Pancreas (tissue), 10 donors: ENCODE data around the gene EPB41. TPM values are rescaled to one million over a fixed set of nuclear protein-coding genes. Genes with fewer than 3 reads are reported as not detected.

Experiments used
- ATAC-seq, 4 donors: fragments of 200-7000 bp; cut with Tn5 transposase; one replicate each; pipeline versions ENCODE4 v1.8.0 to v1.9.1; 2020; ENCODE audit warnings: mild to moderate bottlenecking in 4 of 4, moderate library complexity in 4 of 4
- DNase-seq, 6 donors: peaks; one replicate each; pipeline ENCODE4 v3.0.0-alpha.2; 2020
- FAIRE-seq: peaks from 2 replicates; lab custom pipeline; 2012; peaks lifted over from hg19 to GRCh38; lab: Jason Lieb, UNC
- H3K27ac ChIP-seq, 4 donors: fragments of 200-600 bp; sonication (generic); 1 replicate in 3 of 4; 2 replicates in 1 of 4; pipeline versions ENCODE4 v1.5.0 to v1.8.0; 2020
- H3K27me3 ChIP-seq, 4 donors: fragments of 200-600 bp; one replicate each; pipeline ENCODE4 v1.8.0; 2021
- H3K36me3 ChIP-seq, 3 donors: fragments of 200-600 bp; sonication (generic) in 1 of 3; one replicate each; pipeline versions ENCODE4 v1.5.0 to v1.8.0; 2020 to 2021
- H3K4me1 ChIP-seq, 3 donors: fragments of 200-600 bp; one replicate each; pipeline ENCODE4 v1.8.0; 2021
- H3K4me3 ChIP-seq, 4 donors: fragments of 200-600 bp; sonication (generic) in 2 of 4; one replicate each; pipeline versions ENCODE4 v1.5.0 to v1.8.0; 2020 to 2021
- H3K9me3 ChIP-seq, 4 donors: fragments of 200-600 bp; one replicate each; pipeline ENCODE4 v1.8.0; 2021
- CTCF ChIP-seq, 4 donors: fragments of 200-600 bp; sonication (generic) in 3 of 4; IDR thresholded peaks; one replicate each; pipeline versions ENCODE4 v1.5.0 to v1.8.0; 2021; ENCODE audit warnings: antibody characterized with exemption in 4 of 4
- WGBS, 2 donors: extraction: QIAGEN DNeasy Blood & Tissue Kit; methylation state at CpG; one replicate each; pipeline ENCODE4 v1.1.7; 2013; 5-methylcytosine and 5-hydroxymethylcytosine counted together
- intact Hi-C, 3 donors: fragments of 100-400 bp; cut with DNase I; formaldehyde crosslinking; loops; one replicate each; pipeline versions ENCODE4 v1.11.1 to v1.14.2; 2022
- polyA plus RNA-seq, 2 donors: library from polyadenylated mRNA; stranded (reverse); fragments of 200-250 nt; gene quantifications; one replicate each; pipeline ENCODE4 v1.2.3, GENCODE V29; 2013
- total RNA-seq, 6 donors: library from RNA; stranded (reverse); fragmentation: NEBNext Ultra II Directional in 4 of 6; extraction: Animal tissue kit (Norgen Biotek cat#: 25700) in 4 of 6; gene quantifications; one replicate each; pipeline versions ENCODE4 v1.2.1 to v1.2.4, GENCODE V29; 2021 to 2023
- donor health status: healthy with polysubstance abuse.
- donor health status: DM: no; HTN: no; CAD: no; lungs with moderate emphysema.
- donor health status: DM: no; HTN: no; CAD: no.
- donor health status: control.
- donor health status: control.
- donor health status: Bipolar disorder and iron deficiency.
- donor health status: DM: yes; HTN: yes; CAD: no.
- donor health status: DM: no; HTN: no; CAD: no.
- donor health status: DM: no; HTN: no; CAD: no.
- donor health status: DM: yes; HTN: yes; CAD: no.

EPB41 gene
- total and polyA plus RNA-seq, 8 donors, result 9.1 to 39.8 (median 23.2) TPM

GRCh38 chr1:28921286-28921869 is 7.0 kb downstream of the EPB41 start:
- no peak for TF ChIP-seq CTCF (IDR thresholded peaks at IDR 0.05)
- Histone ChIP-seq H3K27me3 (no peaks in the 10 kb centered on the region), H3K36me3 (no peaks in the 10 kb centered on the region), H3K27ac (no peak overlapping the region), H3K4me1 (peaks cover 0 to 5% (median 0%) of the 10 kb centered on the region in 3 donors), H3K9me3 (no peaks in the 10 kb centered on the region), H3K4me3 (no peak overlapping the region)
- WGBS, 2 donors, result 78 to 89% methylated on average over 3 of the region's 3 CpGs
- no peak for FAIRE-seq
- DNase-seq, result no peak
- ATAC-seq, result no peak
- intact Hi-C loops, result no loop called here

GRCh38 chr1:28925350-28925891 is 11.1 kb downstream of the EPB41 start:
- no peaks in the 10 kb centered on the region for H3K9me3 ChIP-seq
- no peaks in the 10 kb centered on the region for H3K27me3 ChIP-seq
- FAIRE-seq (no peak), DNase-seq (no peak), ATAC-seq (no peak)
- H3K4me3 ChIP-seq, result no peak overlapping the region
- no peaks in the 10 kb centered on the region for H3K36me3 ChIP-seq
- intact Hi-C loops, result no loop called here
- no peak for TF ChIP-seq CTCF (IDR thresholded peaks at IDR 0.05)
- H3K27ac ChIP-seq, result no peak overlapping the region
- H3K4me1 ChIP-seq, result peaks cover 8 to 26% (median 10%) of the 10 kb centered on the region in 3 donors
- WGBS, 2 donors, result 97 to 98% methylated on average over 4 of the region's 4 CpGs

GRCh38 chr1:28926629-28927265 is 12.4 kb downstream of the EPB41 start:
- TF ChIP-seq CTCF (IDR thresholded peaks at IDR 0.05), result no peak
- DNase-seq, result no peak
- 21 to 39% methylated on average over 2 of the region's 2 CpGs for WGBS, 2 donors
- Histone ChIP-seq H3K27ac (peak overlapping the region in 2 of 4 donors; percentile 15 to 30), H3K36me3 (no peaks in the 10 kb centered on the region), H3K4me1 (peaks cover 8 to 26% (median 10%) of the 10 kb centered on the region in 3 donors), H3K9me3 (no peaks in the 10 kb centered on the region), H3K4me3 (no peak overlapping the region), H3K27me3 (no peaks in the 10 kb centered on the region)
- intact Hi-C loops, result no loop called here
- FAIRE-seq, result peak; percentile 85
- peak; percentile 50 to 78 (median 64) for ATAC-seq

- no peaks in the 10 kb centered on the region for H3K9me3 ChIP-seq
- H3K27ac ChIP-seq, result peak overlapping the region in 2 of 4 donors; percentile 5 to 15
- H3K4me3 ChIP-seq, result no peak overlapping the region
- H3K27me3 ChIP-seq, result no peaks in the 10 kb centered on the region
- no peak for FAIRE-seq
- TF ChIP-seq CTCF (IDR thresholded peaks at IDR 0.05), result no peak
- 77 to 86% methylated on average over 3 of the region's 3 CpGs for WGBS, 2 donors
- H3K4me1 ChIP-seq, result peaks cover 8 to 26% (median 10%) of the 10 kb centered on the region in 3 donors
- no peak for DNase-seq
- ATAC-seq, result peak in 2 of 4 donors; percentile 14 to 29
- no peaks in the 10 kb centered on the region for H3K36me3 ChIP-seq
- intact Hi-C loops, result no loop called here
Observed at GRCh38 chr1:28927266-28927647, 12.9 kb downstream of the EPB41 start.
